Heart right ventricle (tissue), 16 donors: ENCODE data around the gene CYB5R3. TPM values are rescaled to one million over a fixed set of nuclear protein-coding genes. Genes with fewer than 3 reads are reported as not detected.
"Not testable (repeated sequence)": the region's sequence is repeated elsewhere in the genome, so short reads cannot be mapped to it uniquely, and the experiment has no call there.

Experiments used
- ATAC-seq, 8 donors: fragments of 200-7000 bp; cut with Tn5 transposase; one replicate each; pipeline ENCODE4 v1.9.1; 2020; ENCODE audit warnings: mild to moderate bottlenecking in 8 of 8, moderate library complexity in 8 of 8, moderate number of reproducible peaks in 1 of 8
- DNase-seq, 2 donors: peaks; one replicate each; pipeline ENCODE4 v3.0.0-alpha.2; 2020
- H3K27ac ChIP-seq, 10 donors: fragments of 200-600 bp; sonication (generic) in 2 of 10; one replicate each; pipeline versions ENCODE4 v1.5.0 to v1.8.0; 2020 to 2022; ENCODE audit warnings: mild to moderate bottlenecking in 3 of 10
- H3K27me3 ChIP-seq, 7 donors: fragments of 200-600 bp; one replicate each; pipeline ENCODE4 v1.8.0; 2021 to 2022; ENCODE audit warnings: mild to moderate bottlenecking in 2 of 7
- H3K36me3 ChIP-seq, 9 donors: fragments of 200-600 bp; sonication (generic) in 1 of 9; one replicate each; pipeline versions ENCODE4 v1.5.0 to v1.8.0; 2020 to 2022; ENCODE audit warnings: mild to moderate bottlenecking in 2 of 9
- H3K4me1 ChIP-seq, 9 donors: fragments of 200-600 bp; sonication (generic) in 1 of 9; one replicate each; pipeline versions ENCODE4 v1.5.0 to v1.8.0; 2020 to 2022; ENCODE audit warnings: mild to moderate bottlenecking in 4 of 9
- H3K4me3 ChIP-seq, 10 donors: fragments of 200-600 bp; sonication (generic) in 2 of 10; one replicate each; pipeline versions ENCODE4 v1.5.0 to v1.8.0; 2020 to 2022; ENCODE audit warnings: mild to moderate bottlenecking in 7 of 10, moderate library complexity in 2 of 10
- H3K9me3 ChIP-seq, 11 donors: fragments of 200-600 bp in 10 of 11; sonication (generic) in 2 of 11; one replicate each; pipeline versions ENCODE4 v1.5.0 to v1.8.0; 2013 to 2022; ENCODE audit warnings: mild to moderate bottlenecking in 2 of 11, control low read depth in 1 of 11, moderate library complexity in 1 of 11
- CTCF ChIP-seq, 9 donors: fragments of 200-600 bp; sonication (generic) in 2 of 9; IDR thresholded peaks; one replicate each; pipeline versions ENCODE4 v1.5.0 to v1.8.0; 2021 to 2022; ENCODE audit warnings: antibody characterized with exemption in 9 of 9, mild to moderate bottlenecking in 5 of 9, moderate library complexity in 1 of 9
- WGBS, 2 donors: extraction: QIAGEN DNeasy Blood & Tissue Kit; methylation state at CpG; one replicate each; pipeline ENCODE4 v1.1.7; 2013; ENCODE audit warnings: inconsistent platforms in 1 of 2; 5-methylcytosine and 5-hydroxymethylcytosine counted together
- intact Hi-C, 10 donors: fragments of 100-400 bp; cut with DNase I; formaldehyde crosslinking; loops; one replicate each; pipeline versions ENCODE4 v1.11.1 to v1.14.2; 2022
- polyA plus RNA-seq, 2 donors: library from polyadenylated mRNA; stranded (reverse); fragments of 200-250 nt; gene quantifications; one replicate each; pipeline ENCODE4 v1.2.3, GENCODE V29; 2013
- total RNA-seq, 10 donors: library from RNA; stranded (reverse); fragmentation: NEBNext Ultra II Directional in 3 of 10; extraction: Animal tissue kit (Norgen Biotek cat#: 25700) in 3 of 10; gene quantifications; one replicate each; pipeline versions ENCODE4 v1.2.1 to v1.2.4, GENCODE V29; 2021 to 2023
- donor health status: Arrhythmogenic right ventricular cardiomyopathy.
- donor health status: ischemic (EF 13 %, LVEDD 7.1; RV severe dilation, severe dysfunction).
- donor health status: healthy with polysubstance abuse.
- donor health status: DM: no; HTN: yes; CAD: no.
- donor health status: DM: no; HTN: no; CAD: no.
- donor health status: ischemic (EF 25% LVEDD 6.9; RV normal size, moderate dysfunction).
- donor health status: ischemic (EF 25% LVEDD 5.7; RV mildly dilated, moderate dysfunction).
- donor health status: healthy.
- donor health status: DM: yes; HTN: yes; CAD: no.
- donor health status: Ischemic cardiomyopathy.
- donor health status: ischemic (EF 35%, LVEDD 5.7; RV mildly dilated, moderate dysfunction).
- donor health status: nonischemic (EF 11% LVEDD 7.7; RV severe dilation, severe dysfunction).
- donor health status: DM: yes; HTN: yes; CAD: no.
- donor health status: PGD.
- donor health status: ischemic (EF 29% LVEDD 5.4; RV normal size, mild dysfunction).
- donor health status: nonischemic (EF 23%, LVEDD 6.1; RV moderate dilation, normal function).

Gene CYB5R3
- total and polyA plus RNA-seq, 12 donors, result 91.9 to 633 (median 310) TPM

GRCh38 chr22:42581762-42582716 is 67.2 kb downstream of the CYB5R3 start:
- peak; percentile 82 to 84 for DNase-seq
- peaks cover 0 to 75% (median 46%) of the 10 kb centered on the region in 9 donors for H3K36me3 ChIP-seq
- 5 to 6% methylated on average over 52 to 64 of the region's 64 CpGs for WGBS, 2 donors

GRCh38 chr22:42581194-42581761 is 67.9 kb downstream of the CYB5R3 start:
- DNase-seq, H3K9me3 ChIP-seq, intact Hi-C loops, H3K27me3 ChIP-seq: not testable (repeated sequence)
- peak overlapping the region in 8 of 10 donors; percentile 25 to 81 (median 70) for H3K27ac ChIP-seq
- peak overlapping the region; percentile 66 to 99 (median 86) for H3K4me3 ChIP-seq
- WGBS, 2 donors, result 1 to 2% methylated on average over 8 to 13 of the region's 22 CpGs
- H3K36me3 ChIP-seq, result peaks cover 0 to 72% (median 39%) of the 10 kb centered on the region in 9 donors
- ATAC-seq, result peak in 4 of 8 donors; percentile 3 to 38 (median 24)
- peaks cover 3 to 27% (median 15%) of the 10 kb centered on the region in 9 donors for H3K4me1 ChIP-seq

More at GRCh38 chr22:42581762-42582716, 67.2 kb downstream of the CYB5R3 start:
- no peaks in the 10 kb centered on the region for H3K9me3 ChIP-seq
- TF ChIP-seq CTCF (IDR thresholded peaks at IDR 0.05), result no peak
- intact Hi-C loops, result no loop called here
- H3K4me1 ChIP-seq, result peaks cover 3 to 27% (median 15%) of the 10 kb centered on the region in 9 donors
- H3K27me3 ChIP-seq, result no peaks in the 10 kb centered on the region
- H3K27ac ChIP-seq, result peak overlapping the region in 8 of 10 donors; percentile 25 to 81 (median 70)
- ATAC-seq, result peak; percentile 87 to 95 (median 92)
- H3K4me3 ChIP-seq, result peak overlapping the region; percentile 66 to 99 (median 86)

GRCh38 chr22:42580040-42580439 is 69.2 kb downstream of the CYB5R3 start:
- H3K9me3 ChIP-seq, intact Hi-C loops, H3K27ac ChIP-seq, DNase-seq, H3K27me3 ChIP-seq, ATAC-seq, H3K4me3 ChIP-seq: not testable (repeated sequence)
- H3K4me1 ChIP-seq, result peaks cover 3 to 24% (median 12%) of the 10 kb centered on the region in 9 donors
- H3K36me3 ChIP-seq, result peaks cover 0 to 69% (median 26%) of the 10 kb centered on the region in 9 donors
- 71 to 75% methylated on average over 3 of the region's 4 CpGs for WGBS, 2 donors

DNA sequence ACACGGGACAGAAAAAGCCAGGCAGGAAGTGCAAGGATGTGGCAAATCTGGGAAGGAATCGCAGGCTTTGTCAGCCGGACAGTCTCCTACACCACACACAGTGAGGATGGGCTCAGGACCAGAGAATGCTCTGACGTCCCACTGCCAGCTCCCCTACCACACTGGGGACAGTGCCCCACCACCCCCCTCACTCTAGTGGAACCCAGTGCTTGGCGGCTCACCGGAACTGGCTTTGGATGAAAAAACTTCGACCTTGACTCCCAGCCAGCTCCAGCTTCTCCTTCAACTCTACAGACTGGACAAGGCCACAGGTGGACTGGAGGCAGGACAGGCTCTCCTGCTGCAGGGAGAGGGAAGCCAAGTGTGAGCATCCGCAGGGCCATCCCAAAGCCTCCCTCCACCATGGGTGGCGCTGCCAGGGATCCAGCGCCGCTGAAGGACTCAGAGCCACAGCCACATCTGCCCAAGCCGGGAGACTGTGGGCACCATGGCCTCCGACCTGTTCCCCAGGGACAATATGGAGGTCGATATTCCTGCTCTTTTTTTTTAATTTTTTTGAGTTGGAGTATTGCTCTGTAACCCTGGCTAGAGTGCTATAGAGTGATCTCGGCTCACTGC is 71.5 kb downstream of the CYB5R3 start:
- 81 to 88% methylated on average over 15 of the region's 15 CpGs for WGBS, 2 donors
- no peak for DNase-seq
- Histone ChIP-seq H3K27me3 (no peaks in the 10 kb centered on the region), H3K36me3 (peaks cover 0 to 62% (median 6%) of the 10 kb centered on the region in 9 donors), H3K9me3 (no peaks in the 10 kb centered on the region), H3K4me3 (no peak overlapping the region), H3K4me1 (peaks cover 0 to 15% (median 10%) of the 10 kb centered on the region in 9 donors), H3K27ac (no peak overlapping the region)
- intact Hi-C loops, result no loop called here
- no peak for ATAC-seq
- no peak for TF ChIP-seq CTCF (IDR thresholded peaks at IDR 0.05)

DNA sequence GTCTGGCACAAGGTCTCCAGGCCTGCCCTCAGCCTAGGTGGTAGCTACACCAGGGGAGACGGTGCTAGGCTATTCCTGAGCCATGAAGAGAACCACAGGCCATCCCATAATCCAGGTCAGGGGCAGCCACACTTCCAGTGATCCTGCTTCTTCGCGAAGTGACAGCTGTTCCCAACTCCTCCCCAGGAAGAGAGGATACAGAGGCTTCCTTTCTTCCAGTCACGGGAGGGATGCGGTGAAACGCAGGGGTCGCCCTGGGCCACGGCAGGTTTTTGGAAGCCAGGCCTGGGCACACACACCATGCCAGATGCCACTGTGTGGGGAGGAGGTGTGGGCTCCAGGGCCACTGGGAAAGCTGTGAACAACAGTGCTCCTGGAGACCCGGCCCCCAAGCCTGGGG is 72.1 kb downstream of the CYB5R3 start:
- H3K27ac ChIP-seq, H3K4me3 ChIP-seq, H3K4me1 ChIP-seq, H3K9me3 ChIP-seq, DNase-seq, H3K27me3 ChIP-seq, ATAC-seq, intact Hi-C loops: not testable (repeated sequence)
- H3K36me3 ChIP-seq, result peaks cover 0 to 65% (median 6%) of the 10 kb centered on the region in 9 donors
- 90% methylated on average over 8 of the region's 9 CpGs for WGBS, 2 donors

DNA sequence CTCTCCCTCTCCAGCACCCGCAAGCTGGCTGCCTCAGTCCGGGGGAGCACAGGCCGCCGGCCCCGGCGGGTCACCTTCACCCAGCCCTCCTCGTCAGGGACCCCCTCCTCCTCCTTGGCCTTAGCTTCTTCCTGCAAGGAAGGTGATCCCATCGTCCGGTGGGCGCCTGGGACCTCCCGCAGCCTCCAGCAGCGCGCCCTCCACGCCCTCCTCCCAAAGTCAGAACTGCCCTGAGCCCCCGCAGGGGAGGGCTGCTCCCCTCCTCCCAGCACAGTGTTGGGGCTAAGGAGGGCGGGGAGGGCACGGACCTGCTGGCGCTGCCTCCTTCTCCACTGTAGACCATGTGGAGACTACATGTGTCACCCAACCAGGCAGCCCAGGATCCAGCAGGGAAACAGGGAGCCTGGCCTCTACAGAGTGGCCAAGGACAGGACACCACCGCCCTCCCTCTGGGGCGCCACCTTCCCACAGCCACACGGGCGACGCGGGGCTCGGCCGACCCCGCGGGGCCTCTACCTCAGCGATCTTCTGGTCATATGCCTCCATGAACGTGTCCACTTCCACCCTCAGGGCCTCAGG is 73.1 kb downstream of the CYB5R3 start:
- peaks cover 0 to 75% (median 6%) of the 10 kb centered on the region in 9 donors for H3K36me3 ChIP-seq
- H3K27ac ChIP-seq, H3K9me3 ChIP-seq, H3K4me1 ChIP-seq, DNase-seq, intact Hi-C loops, ATAC-seq, H3K4me3 ChIP-seq, H3K27me3 ChIP-seq: not testable (repeated sequence)
- WGBS, 2 donors, result 87 to 93% methylated on average over 21 to 25 of the region's 30 CpGs

DNA sequence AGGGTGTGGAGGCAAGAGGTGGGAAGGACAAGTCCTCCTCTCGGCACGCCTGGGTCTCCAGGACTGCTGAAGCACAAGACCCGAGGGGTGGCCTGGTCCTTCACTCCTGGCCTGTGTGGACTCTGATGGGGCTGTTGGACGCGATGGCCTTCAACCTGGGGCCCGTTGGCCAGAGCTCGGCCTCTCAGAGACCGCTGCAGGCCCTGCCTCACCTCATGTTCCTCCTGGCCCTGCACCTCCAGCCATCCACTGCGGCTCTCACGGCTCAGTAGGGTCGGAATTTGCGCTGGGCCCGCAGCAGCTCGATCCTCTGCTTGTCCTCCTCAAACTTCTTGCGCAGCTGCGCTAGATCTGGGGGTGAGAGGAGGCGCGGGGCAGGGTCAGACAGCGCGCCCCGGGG is 74.7 kb downstream of the CYB5R3 start:
- H3K4me3 ChIP-seq, H3K9me3 ChIP-seq, DNase-seq, intact Hi-C loops, H3K27me3 ChIP-seq, H3K4me1 ChIP-seq: not testable (repeated sequence)
- peaks cover 0 to 81% (median 6%) of the 10 kb centered on the region in 9 donors for H3K36me3 ChIP-seq
- peak in 1 of 8 donors; percentile 4 for ATAC-seq
- WGBS, 2 donors, result 81 to 88% methylated on average over 16 to 18 of the region's 21 CpGs
- peak overlapping the region in 2 of 10 donors; percentile 55 to 66 for H3K27ac ChIP-seq

GRCh38 chr22:42574046-42574445 is 75.1 kb downstream of the CYB5R3 start:
- H3K27me3 ChIP-seq, H3K4me1 ChIP-seq, H3K9me3 ChIP-seq, intact Hi-C loops, DNase-seq, H3K4me3 ChIP-seq: not testable (repeated sequence)
- Histone ChIP-seq H3K27ac (peak overlapping the region in 2 of 10 donors; percentile 55 to 66), H3K36me3 (peaks cover 0 to 81% (median 6%) of the 10 kb centered on the region in 9 donors)
- 73% methylated on average over 1 of the region's 1 CpG; no CpG with 5 or more reads in 1 of the 2 donors for WGBS, 2 donors
- peak in 6 of 8 donors; percentile 9 to 67 (median 40) for ATAC-seq
